Psoas muscle (tissue), 8 donors: ENCODE results near the gene HYAL3. TPM values are rescaled to one million over a fixed set of nuclear protein-coding genes. Genes with fewer than 3 reads are reported as not detected.

ENCODE experiments used
- ATAC-seq, 4 donors: fragments of 200-7000 bp; cut with Tn5 transposase; one replicate each; pipeline ENCODE4 v1.9.1; 2020; ENCODE audit warnings: moderate library complexity in 3 of 4, mild to moderate bottlenecking in 2 of 4
- DNase-seq, 2 donors: peaks; one replicate each; pipeline ENCODE4 v3.0.0-alpha.2; 2020
- H3K27ac ChIP-seq: fragments of 200-600 bp; one replicate; pipeline ENCODE4 v1.8.0; 2022
- H3K27me3 ChIP-seq, 3 donors: fragments of 200-600 bp in 1 of 3; one replicate each; pipeline versions ENCODE4 v1.6.1 to v1.8.0; 2013 to 2022; ENCODE audit warnings: low read length in 2 of 3, mild to moderate bottlenecking in 2 of 3, moderate library complexity in 1 of 3; ENCODE audit not compliant: insufficient read depth in 3 of 3
- H3K36me3 ChIP-seq, 2 donors: fragments of 200-600 bp in 1 of 2; one replicate each; pipeline versions ENCODE4 v1.6.1 to v1.8.0; 2013 to 2022; ENCODE audit warnings: low read depth in 1 of 2, mild to moderate bottlenecking in 1 of 2, moderate library complexity in 1 of 2; ENCODE audit not compliant: insufficient read depth in 1 of 2
- H3K4me1 ChIP-seq: fragments of 200-600 bp; one replicate; pipeline ENCODE4 v1.8.0; 2022
- H3K4me3 ChIP-seq: fragments of 200-600 bp; one replicate; pipeline ENCODE4 v1.8.0; 2022; ENCODE audit warnings: mild to moderate bottlenecking
- H3K9me3 ChIP-seq: fragments of 200-600 bp; one replicate; pipeline ENCODE4 v1.8.0; 2022
- CTCF ChIP-seq: fragments of 200-600 bp; IDR thresholded peaks from one replicate; pipeline ENCODE4 v1.8.0; 2022; ENCODE audit warnings: antibody characterized with exemption
- WGBS, 3 donors: extraction: QIAGEN DNeasy Blood & Tissue Kit; methylation state at CpG; one replicate each; pipeline versions ENCODE4 v1.1.6 to v1.1.7; 2013; 5-methylcytosine and 5-hydroxymethylcytosine counted together
- intact Hi-C, 2 donors: fragments of 100-400 bp; cut with DNase I; formaldehyde crosslinking; loops; one replicate each; pipeline versions ENCODE4 v1.11.0 to v1.14.2; 2022
- polyA plus RNA-seq, 3 donors: library from polyadenylated mRNA; stranded (reverse); fragments of 200-250 nt; gene quantifications; one replicate each; pipeline ENCODE4 v1.2.3, GENCODE V29; 2013
- total RNA-seq, 4 donors: library from RNA; stranded (reverse); fragmentation: NEBNext Ultra II Directional in 2 of 4; extraction: Animal tissue kit (Norgen Biotek cat#: 25700) in 2 of 4; gene quantifications; one replicate each; pipeline versions ENCODE4 v1.2.1 to v1.2.4, GENCODE V29; 2021 to 2023
- donor health status: healthy with polysubstance abuse.
- donor health status: DM: no; HTN: no; CAD: no; lungs with moderate emphysema.
- donor health status: Bipolar disorder and iron deficiency.
- donor health status: healthy.
- donor health status: DM: yes; HTN: yes; CAD: no.
- donor health status: DM: no; HTN: no; CAD: no.
- donor health status: DM: no; HTN: no; CAD: no.
- donor health status: DM: yes; HTN: yes; CAD: no.

HYAL3 gene
- total and polyA plus RNA-seq, 7 donors = 0.23 to 3.4 (median 0.65) TPM

DNA sequence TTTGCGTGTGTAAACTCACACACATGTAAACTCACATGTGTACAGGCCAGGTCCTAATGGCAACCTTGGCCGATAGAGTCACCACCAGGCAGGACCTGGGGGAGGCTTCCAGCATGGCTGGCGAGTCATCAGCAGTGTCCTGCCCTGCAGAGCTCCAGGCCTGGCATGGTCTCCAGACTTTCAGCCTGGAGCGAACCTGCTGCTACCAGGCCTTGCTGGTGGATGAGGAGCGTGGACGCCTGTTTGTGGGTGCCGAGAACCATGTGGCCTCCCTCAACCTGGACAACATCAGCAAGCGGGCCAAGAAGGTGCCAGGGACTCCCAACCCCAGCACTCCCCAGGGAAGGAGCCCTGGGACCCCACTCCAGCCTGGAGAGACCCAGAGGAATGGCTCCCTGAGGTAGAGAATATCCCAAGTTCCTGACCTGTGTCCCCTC, 29.2 kb downstream of the HYAL3 start:
- Histone ChIP-seq H3K36me3 (no peaks in the 10 kb centered on the region), H3K27me3 (no peaks in the 10 kb centered on the region), H3K27ac (peak overlapping the region; percentile 82), H3K9me3 (no peaks in the 10 kb centered on the region), H3K4me3 (no peak overlapping the region), H3K4me1 (peaks cover 53% of the 10 kb centered on the region)
- WGBS, 3 donors = 73 to 74% (median 74%) methylated on average over 7 to 8 of the region's 8 CpGs
- intact Hi-C loops = loop anchor here (5.0 to 10.0 kb wide), 3 partner anchors 78 to 275 kb away; partner anchors contain the start of gene GNAT1 (in 1 of the 2)
- ATAC-seq = no peak
- no peak for TF ChIP-seq CTCF
- DNase-seq = no peak

- Histone ChIP-seq H3K27me3 (no peaks in the 10 kb centered on the region), H3K4me3 (peak overlapping the region; percentile 49), H3K4me1 (peaks cover 54% of the 10 kb centered on the region), H3K36me3 (no peaks in the 10 kb centered on the region), H3K27ac (peak overlapping the region; percentile 82), H3K9me3 (no peaks in the 10 kb centered on the region)
- DNase-seq (no peak), ATAC-seq (no peak)
- intact Hi-C loops = loop anchor here in 1 of 2 donors (10.0 kb wide), 1 partner anchor 275 kb away; no protein-coding TSS in a partner anchor
- no peak for TF ChIP-seq CTCF
- 46 to 53% (median 48%) methylated on average over 4 of the region's 4 CpGs for WGBS, 3 donors
Observed at GRCh38 chr3:50269460-50269859, 29.7 kb downstream of the HYAL3 start.

GRCh38 chr3:50268703-50269451, 30.3 kb downstream of the HYAL3 start, which contains the start of gene SEMA3B:
SEMA3B (plus strand) TSS chr3:50269147; CDS start chr3:50269241, 94 bp downstream.
- no peaks in the 10 kb centered on the region for H3K9me3 ChIP-seq
- 17 to 30% (median 27%) methylated on average over 21 of the region's 21 CpGs for WGBS, 3 donors
- DNase-seq (peak; percentile 66 to 76), ATAC-seq (peak; percentile 11 to 70 (median 46))
- H3K36me3 ChIP-seq = no peaks in the 10 kb centered on the region
- intact Hi-C loops = loop anchor here in 1 of 2 donors (10.0 kb wide), 1 partner anchor 276 kb away; no protein-coding TSS in a partner anchor
- peak within 1 kb of the TSS; percentile 72 for H3K4me3 ChIP-seq
- H3K27me3 ChIP-seq = no peaks in the 10 kb centered on the region
- peak within 1 kb of the TSS; percentile 82 for H3K27ac ChIP-seq
- no peak for TF ChIP-seq CTCF
- H3K4me1 ChIP-seq = peaks cover 54% of the 10 kb centered on the region

DNA sequence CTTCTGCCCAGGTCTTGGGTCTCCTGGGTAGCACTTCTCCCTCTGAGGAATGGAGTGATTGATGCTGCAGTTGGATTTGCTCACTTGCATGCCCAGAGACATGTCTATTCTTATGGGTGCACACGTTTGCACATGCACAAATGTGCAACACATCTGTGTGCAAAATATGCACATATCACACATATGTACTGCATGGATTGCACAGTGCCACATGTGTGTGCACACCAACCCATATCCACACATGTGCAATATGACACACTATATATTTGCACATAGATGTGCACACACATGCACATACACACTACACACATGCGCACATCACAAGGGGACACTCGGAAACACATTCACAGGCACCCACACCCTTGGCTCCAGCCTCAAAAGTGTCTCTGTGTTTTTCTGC, 30.9 kb downstream of the HYAL3 start:
- 23 to 34% (median 26%) methylated on average over 3 of the region's 3 CpGs for WGBS, 3 donors
- TF ChIP-seq CTCF = no peak
- H3K4me3 ChIP-seq = peak overlapping the region; percentile 72

More for the DNA sequence above, 30.9 kb downstream of the HYAL3 start:
- no peaks in the 10 kb centered on the region for H3K36me3 ChIP-seq
- no peaks in the 10 kb centered on the region for H3K9me3 ChIP-seq
- peak overlapping the region; percentile 82 for H3K27ac ChIP-seq
- ATAC-seq = no peak
- no peak for DNase-seq
- H3K4me1 ChIP-seq = peaks cover 52% of the 10 kb centered on the region
- no peaks in the 10 kb centered on the region for H3K27me3 ChIP-seq
- intact Hi-C loops = loop anchor here in 1 of 2 donors (10.0 kb wide), 1 partner anchor 277 kb away; no protein-coding TSS in a partner anchor
